Measurements from ENCODE around the gene NCAM2.

NCAM2 gene

DNA sequence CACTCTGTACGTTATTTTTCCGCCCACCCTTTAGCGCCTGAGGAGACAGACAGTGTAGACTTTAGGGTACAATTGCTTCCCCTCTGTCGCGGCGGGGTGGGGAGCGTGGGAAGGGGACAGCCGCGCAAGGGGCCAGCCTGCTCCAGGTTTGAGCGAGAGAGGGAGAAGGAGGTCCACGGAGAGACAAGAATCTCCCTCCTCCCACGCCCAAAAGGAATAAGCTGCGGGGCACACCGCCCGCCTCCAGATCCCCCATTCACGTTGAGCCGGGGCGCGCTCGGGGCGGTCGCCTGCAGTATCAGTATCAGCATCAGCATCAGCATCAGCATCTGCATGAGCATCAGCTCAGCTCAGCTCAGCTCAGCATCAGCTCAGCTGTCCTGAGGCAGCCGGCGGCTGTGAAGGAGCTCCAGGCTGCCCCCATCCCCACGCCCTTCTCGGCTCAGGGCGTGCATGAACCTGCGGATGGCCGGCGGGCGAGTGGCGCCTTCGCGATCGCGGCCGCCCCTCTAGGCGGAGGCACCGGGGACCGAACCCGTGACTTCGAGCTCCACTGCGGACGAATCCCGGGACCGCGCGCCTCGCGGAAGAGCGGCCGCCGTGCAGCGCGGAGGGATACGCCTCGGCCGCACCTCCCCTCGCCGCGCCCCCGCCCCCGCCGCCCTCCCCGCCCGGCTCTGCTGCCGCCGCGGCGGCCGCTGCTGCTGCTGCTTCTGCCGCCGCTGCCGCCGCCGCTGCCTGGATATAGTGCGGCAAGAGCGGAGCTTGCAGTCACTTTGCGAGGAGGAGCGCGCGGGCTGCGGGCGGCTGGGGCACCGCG, at the start of gene NCAM2:
Gene NCAM2, plus strand, starts transcription at position 774 of the 820 bp plus-strand sequence.
- peak; percentile 39 for DNase-seq

DNA sequence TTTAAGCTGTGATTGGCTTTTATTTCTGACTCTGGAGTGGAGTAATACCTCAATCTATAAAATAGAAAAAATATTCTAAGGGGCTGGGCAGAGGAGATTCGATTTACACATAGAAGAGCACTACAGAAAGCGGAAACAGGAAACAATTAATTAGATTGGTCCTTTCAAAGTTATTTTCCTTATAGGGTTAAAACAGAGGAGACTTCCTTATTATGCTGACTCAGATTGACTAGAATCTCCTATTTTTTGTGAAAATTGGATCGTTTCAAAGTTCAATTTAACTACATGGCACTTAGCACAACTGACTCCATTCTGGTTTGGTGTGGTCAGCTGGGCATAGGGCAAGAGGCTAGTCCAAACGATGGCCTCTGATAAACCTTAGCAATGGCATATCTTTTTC, 48.3 kb upstream of the NCAM2 start:
- no peak for DNase-seq

DNA sequence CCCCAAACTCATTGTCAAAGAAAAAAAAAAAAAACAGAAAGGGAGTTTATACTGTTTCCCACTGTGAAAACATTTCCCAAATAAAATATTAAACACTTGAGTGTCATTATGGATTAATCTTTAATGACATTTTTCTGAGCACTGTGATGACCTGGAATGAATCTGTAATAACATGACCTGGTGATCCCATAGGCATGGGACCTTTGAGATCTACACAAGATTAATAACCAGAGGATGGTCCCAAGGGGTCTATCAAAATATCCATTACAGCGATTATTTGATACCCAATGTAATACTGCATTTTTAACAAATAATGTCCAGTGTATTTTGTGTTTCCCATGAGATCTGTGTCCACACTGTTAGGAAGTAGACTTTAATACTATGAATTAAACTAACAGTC, 32.4 kb upstream of the NCAM2 start:
- DNase-seq, result no peak

DNA sequence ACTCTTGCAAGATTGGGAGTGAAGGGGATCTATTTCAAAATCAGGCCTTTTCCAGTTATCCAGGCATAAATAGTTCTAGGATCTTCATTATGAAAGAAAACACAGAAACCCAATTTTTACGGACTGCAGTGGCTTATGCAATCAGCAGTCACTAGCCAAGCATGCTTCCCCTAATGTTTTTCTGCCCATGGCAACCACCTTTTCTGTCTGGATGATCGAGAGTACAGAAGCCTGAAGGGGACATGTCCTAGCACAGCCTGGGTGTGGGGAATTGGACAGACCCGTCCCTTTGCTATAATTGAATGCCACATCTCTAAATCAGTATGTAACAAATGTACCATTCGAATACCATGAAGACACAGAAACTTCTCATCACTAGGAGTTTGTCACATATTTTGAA, 29.8 kb upstream of the NCAM2 start:
- DNase-seq, result no peak

DNA sequence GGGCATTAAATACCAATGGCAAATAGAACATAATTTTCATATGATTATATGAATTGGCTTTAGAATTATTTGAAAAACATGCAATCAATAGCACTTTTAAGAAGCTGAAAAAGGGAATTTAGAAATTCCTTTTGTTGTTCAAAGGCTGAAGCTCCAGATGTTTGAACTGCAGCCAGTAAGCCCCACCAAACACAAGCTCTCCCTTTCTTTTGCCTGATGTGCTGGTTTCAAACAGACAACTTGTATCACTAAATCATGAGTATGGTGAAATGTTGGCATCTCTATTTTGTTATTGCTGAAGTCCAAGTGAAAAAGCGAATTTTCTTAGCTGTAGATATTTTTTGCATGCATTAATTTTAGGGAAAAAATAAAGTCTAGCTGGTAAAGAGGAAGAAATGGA, 27.5 kb upstream of the NCAM2 start:
- no peak for DNase-seq

DNA sequence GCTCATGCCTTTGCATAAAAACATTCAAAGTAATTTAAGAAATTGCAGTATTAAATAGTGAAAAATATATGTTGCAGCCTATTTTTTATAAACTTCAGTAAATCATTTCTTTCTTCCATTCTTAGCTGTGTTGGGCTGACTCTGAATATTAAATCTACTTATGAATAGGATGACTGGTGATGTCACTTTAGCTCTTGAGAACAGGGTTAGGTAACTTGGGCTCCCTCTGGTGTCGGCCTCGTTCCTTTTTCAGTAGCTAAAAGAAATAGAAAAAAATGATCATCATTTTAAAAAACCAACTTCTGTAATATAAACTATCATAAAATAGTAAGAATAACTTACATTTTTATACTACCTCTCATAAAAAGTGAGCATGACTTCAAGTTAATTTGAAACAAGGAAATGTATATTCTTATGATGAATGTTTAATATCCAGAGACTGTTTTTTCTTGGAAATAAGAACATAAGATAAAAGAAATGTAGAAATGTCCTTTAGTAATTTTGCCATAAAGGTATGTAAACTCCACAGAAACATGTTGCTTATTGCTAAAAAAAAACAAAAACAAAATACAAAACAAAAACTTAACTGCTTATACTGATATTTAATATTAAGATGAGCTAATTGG, 26.8 kb upstream of the NCAM2 start:
- DNase-seq, result peak; percentile 58

DNA sequence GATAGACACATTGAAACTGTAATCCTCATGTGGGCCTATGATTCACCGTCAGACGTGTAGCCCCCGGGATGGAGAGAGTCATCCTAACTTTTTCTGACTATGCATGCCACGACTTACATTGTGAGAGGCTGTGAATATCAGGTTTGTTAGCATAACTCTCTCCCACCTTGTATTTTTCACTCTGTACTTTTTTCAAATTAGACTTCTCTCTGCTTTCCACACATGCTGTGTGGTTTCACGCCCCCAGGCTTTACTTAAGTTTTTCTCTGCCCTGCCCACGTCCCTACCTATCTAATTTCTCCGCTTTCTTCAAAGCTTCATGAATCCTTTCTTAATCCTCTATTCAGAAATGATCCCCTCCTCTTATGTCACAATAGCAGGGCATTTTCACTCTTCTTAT, 3.4 kb upstream of the NCAM2 start:
- DNase-seq, result no peak

DNA sequence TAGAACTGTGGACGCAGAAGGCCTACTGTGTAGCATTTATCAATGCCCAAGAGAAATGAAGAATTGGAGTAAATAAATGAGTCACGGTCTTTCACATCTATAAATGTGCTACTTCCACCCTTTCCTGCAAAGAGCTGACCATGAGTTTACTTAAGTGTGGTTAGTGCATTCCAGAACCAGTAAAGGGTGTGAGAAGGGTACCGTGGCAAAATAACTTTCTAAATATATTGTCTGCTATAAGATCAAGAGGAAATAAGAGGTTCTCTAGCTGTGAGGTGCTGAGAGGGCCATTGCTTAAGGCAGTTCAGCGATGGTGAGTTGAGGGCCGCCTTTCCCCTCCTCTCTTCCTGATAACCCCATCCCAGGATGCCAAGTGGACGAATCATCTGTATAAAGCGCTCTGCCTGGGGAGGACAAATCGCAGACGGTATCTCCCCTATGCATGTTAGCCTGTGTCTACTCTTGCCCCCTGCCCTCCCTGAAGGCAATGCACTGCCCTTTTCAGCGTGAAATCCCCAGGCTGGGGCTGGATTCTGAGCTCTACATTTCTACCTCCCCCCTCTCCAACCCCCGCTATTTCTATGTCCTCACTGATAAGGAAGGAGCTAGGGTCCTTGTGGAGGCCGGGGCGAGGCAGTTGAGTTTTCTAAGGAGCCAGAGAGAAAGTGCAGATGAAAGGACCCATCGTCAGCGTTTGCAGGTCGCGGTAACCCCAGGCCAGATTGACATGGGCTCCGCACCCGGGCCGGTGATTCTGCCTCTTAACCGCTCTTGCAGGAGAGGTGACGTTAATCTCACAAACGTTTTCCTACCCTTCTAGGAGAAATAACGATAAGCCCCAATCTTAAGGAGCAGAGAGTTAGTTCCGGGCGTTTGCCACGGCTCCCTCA, 1.5 kb upstream of the NCAM2 start:
- no peak for DNase-seq

DNA sequence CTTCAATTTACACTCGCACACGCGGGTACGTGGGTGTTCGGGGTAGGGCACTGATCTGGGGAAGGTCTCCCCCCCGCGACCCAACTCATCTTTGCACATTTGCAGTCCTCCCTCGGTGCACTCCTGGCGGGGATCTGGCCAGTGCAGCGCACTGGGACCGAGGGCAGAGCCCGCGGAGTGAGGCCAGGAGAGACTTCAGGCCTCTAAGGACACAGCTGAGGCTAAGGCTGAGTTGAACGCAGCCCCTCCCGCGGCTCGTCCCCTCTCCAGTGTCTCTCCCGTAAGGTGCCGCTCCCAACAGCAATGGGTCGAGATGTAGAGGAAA, 936 bp upstream of the NCAM2 start:
- no peak for DNase-seq

DNA sequence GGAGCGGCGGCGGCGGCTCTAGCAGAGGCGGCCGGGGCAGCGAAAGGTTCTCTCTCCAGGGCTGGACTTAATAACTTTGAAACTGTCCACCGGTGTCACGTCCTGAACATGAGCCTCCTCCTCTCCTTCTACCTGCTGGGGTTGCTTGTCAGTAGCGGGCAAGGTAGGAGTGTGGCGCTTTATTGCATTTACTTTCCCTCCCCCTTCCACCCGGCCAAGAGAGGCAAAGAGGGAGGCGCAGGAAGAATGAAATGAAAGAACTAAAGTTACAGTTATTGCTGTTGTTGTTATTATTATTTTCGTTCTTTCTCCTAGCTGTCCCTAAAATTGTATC, 214 bp downstream of the NCAM2 start:
- DNase-seq, result peak; percentile 39

DNA sequence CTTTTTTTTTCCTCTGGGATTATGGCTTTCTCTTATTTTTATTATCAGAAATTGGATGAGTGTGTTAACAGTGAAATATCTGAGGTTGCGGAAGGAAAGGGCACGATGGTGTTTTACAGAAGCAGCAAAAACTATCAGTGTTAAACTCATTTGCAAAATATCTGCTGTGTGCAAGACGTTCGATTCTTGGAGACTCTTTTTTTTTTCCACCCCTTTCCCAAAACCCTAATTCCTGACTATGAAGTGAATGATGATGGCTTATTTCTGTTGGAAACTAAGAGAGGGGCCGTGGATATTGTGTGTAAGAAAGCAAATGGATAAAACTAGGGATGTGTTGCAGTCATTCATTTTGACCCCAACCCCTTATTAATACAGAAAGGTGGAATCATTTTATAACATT, 677 bp downstream of the NCAM2 start:
- DNase-seq, result no peak

DNA sequence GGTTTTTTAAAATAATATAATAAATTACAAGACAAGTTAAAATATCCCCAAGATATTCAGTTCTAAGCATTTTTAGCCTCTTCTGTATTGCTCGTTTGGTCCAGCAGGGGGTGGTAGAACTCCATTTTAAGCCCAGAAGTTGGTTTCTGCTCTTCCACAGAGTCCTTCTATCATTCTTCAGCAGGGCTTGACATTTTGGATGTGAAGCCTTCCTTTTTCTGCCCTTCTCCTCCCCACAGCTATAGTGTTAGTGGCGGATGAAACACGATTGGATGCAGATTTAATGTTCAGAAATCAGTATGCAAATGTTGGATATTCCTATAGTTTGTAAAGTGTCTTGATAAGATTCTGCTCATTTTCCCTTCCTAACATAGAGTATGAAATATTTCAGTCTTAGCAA, 1.4 kb downstream of the NCAM2 start:
- DNase-seq, result peak; percentile 0

DNA sequence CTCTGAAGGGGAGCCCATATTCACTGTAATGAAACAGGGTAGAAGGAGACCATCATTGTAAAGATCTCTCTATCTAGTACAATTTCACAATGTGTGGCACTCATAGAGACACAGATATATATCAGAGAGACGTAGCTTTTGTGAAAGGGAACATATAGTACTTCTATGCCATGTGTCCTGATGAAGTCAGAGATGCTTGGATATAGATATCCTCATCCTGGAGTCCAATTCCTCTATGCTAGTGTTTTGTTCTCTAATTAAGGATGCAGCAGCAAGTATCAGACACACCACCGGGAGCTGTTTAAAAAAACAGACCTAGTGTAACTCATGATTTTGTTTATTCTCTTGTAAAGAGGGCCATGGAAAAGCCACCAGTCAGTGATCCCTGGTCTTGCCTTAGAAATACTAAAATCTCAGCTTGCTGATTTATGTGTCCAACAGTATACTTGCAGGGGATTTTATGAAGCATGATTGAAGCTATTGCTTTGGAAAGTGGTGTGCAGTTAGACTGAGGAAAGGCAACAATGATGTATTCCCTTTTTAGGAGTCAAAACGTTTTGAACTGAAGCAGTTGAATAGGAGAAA, 2.5 kb downstream of the NCAM2 start:
- DNase-seq, result no peak

DNA sequence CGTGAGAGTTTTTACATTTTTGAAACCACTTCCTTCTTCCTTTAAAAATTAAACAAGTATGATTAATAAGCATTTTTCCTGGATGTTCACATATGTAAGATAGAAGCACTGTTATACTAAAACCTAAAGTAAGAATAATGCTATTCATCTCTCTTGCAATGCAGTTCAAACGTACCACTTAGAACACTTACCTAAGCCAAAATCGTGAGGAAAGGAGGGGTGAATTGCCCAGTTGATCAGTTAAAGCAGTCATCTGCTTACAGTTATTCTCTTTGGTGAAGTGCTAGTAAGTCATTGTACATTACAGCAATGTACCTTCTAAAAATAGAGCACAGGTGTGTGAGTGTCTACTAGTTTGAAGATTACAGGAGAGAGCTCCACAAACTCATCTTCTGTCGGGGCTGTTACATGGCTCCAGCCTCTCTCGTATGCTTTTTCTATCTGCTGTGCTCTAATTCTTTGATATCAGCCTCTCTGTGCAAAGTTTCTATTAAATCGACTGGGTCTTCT, 3.4 kb downstream of the NCAM2 start:
- DNase-seq, result no peak

DNA sequence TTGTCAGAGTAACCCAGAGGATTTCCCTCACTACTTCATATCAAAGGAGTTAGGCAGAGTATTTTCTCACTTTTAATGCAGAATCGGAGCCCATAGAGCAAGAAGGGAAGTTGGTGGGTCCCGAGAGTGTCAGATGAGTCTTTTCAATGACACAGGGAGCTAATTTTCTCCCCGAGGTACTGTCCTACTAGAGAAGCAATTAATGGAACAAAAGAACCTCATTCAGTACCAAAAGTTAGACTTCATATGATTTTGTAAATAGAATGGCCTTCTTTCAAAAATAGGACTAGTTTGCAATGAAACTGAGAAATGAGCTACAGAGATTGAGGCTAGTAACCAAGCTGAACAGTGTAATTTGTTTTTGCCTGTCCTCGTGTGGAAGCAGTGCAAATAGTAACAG, 3.9 kb downstream of the NCAM2 start:
- no peak for DNase-seq

DNA sequence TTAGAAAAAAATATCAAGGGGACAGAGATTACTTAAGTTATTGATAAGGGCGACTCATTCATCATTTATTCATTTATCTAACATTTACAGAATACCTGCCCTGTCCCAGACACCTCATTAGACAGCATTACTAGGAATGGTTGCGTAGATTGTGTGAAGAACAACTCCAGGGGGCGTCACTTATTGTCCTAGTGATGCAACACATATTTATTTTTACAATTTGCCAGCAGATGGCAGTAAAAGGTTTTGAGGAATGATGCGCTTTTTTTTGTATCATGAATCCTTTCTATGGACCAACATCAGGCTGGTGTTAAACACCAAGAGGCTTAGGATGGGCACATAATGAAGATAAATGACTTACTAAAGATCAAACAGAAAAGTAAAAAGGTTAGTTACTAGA, 5.5 kb downstream of the NCAM2 start:
- peak; percentile 41 for DNase-seq

DNA sequence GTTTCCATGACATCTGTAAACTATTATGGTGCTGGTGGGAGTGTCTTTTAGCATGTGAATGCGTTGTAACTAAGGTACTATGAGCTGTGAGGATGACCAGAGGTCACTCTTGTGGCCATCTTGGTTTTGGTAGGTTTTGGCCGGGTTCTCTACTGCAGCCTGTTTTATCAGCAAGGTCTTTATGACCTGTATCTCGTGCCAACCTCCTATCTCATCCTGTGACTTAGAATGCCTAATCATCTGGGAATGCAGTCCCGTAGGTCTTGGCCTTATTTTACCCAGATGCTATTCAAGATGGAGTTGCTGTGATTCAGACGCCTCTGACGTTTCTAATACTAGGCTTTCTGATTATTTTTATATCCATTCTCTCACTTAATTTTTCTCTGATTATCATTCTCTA, 9.4 kb downstream of the NCAM2 start:
- DNase-seq, result no peak

DNA sequence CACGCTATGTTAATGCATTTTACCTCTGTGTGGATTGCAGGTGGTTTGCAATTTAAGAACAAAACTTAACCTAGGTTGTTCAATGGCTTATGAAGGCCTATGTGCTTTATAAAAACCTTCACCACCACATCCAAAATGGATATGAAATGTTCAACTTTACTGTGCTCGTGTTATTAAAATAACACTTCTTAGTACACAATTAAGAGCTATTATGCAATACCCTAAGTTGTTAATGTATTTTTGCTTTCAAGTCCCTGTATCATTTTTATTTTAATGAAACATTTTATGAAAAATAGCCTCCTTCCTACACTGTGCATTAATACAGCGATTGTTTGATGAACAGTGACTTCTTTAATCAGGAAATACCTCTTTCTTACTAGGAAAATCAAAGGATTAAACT, 12.0 kb downstream of the NCAM2 start:
- DNase-seq, result no peak

DNA sequence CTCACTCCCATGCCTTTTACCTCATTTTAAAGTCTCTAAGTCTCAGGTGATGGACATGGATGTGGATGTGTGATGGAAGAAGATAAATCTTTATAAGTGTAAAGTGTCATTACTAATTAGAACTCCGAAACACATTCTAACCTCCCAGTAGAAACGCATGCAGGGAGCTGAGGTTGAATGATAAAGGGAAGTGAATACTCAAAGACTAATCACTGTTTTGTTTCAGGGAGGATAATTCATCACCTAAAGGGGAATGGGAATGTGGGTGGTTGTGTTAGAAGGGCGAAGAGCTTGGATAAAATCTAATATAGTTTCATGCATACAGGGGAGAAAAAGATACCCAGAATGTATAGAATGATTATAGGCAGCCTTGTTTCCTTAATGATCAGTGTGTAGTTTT, 12.5 kb downstream of the NCAM2 start:
- DNase-seq, result no peak

DNA sequence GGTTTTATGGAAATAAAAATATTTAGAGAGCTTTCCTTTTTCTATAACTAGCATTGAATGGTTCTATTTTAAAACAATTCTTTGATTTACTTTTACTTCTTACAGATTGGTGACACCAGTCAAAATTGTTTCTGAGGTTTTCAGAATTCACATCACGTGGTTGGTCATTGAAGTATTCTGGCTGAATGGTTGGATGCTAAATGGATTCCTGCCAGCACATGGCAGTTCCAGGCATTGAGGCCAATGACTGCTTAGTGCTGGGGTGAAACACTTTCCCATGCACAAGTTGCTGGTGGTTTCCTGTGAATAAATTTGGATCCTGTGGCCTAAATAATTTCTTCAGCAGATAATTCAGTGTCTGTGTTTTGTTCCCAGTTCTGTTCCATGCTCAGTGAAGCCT, 20.6 kb downstream of the NCAM2 start:
- no peak for DNase-seq

DNA sequence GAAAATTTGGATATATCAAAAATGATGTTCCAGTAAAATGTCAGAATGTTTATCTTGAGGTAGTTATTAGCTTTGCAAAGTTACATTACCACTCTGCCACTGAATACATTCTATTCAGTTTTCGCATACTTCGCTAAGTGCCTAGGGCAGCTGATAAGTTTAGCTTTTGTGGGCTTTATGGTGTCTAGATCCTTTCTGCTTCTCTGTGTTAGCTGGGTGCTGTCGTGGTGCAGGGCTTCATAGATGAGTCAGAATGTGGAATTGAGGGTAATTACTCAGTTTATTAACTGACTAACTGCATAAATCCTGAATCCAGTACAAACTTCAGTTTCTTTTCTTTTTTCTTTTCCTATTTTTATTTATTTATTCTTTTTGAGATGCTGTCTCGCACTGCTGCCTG, 21.5 kb downstream of the NCAM2 start:
- no peak for DNase-seq

DNA sequence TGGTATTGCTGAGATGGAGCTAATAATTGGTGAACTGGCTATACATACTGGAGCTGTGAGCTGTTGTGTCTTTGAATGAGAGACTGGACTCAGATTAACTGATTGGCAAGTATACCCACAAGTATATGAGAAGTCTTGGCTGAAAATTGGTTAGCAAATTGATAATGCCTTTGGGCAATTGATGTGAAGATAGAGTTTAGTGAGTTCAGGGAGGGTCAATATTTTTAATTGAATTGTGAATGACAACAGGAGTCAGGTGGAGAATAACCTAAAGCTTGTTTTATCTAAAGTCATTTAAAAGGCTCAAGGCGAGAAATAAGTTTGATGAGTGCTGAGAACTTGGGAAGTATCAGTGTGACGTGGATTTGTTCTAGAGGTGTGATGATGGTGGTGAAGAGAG, 27.5 kb downstream of the NCAM2 start:
- no peak for DNase-seq

DNA sequence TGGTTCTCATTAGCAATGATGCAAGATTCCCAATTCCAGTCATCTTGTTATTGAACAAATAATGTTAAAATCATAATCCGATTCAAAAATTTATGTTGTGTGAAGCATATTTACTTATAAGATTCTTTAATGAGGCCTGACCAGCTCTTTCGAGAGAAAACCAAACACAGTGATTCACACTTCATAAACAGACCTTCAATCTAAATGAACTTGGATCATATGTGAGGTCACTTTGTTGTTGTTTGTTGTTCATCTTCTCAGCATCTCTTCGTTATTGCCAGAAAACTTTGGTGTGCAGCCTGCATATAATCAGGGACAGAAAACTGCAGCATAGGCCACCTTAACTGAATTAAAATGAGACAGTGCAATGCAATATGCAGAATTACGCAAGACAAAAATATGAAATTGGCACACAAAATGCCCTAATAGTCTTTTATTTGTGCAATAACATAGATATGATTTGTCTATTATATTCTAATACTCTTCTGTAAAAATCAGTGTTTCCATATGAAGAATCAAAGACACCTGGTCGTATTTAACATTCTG, 30.1 kb downstream of the NCAM2 start:
- DNase-seq, result no peak
